ENCODE data around the gene LRRC74A.
A peak's percentile ranks its signal among the peaks of the same experiment; 100 is the strongest.

Gene LRRC74A

GRCh38 chr14:76826122-76826521, at the start of gene LRRC74A:
LRRC74A (plus strand) TSS chr14:76826408; CDS start chr14:76826698, 290 bp downstream.
- no peak for DNase-seq (ENCODE audit: low spot score)

- no peak for DNase-seq (ENCODE audit: low spot score)
These were observed 49.6 kb upstream of the LRRC74A start for GRCh38 chr14:76776428-76777251.

- DNase-seq (ENCODE audit: low spot score): no peak
These were observed 48.5 kb upstream of the LRRC74A start for GRCh38 chr14:76777721-76778120.

- no peak for DNase-seq (ENCODE audit: low spot score)
These were observed 47.5 kb upstream of the LRRC74A start for GRCh38 chr14:76778546-76779215.

GRCh38 chr14:76779221-76780057, 46.8 kb upstream of the LRRC74A start:
- no peak for DNase-seq (ENCODE audit: low spot score)

GRCh38 chr14:76780058-76780345, 46.2 kb upstream of the LRRC74A start:
- DNase-seq (ENCODE audit: low spot score): no peak

- DNase-seq (ENCODE audit: low spot score): no peak
These were observed 45.8 kb upstream of the LRRC74A start for GRCh38 chr14:76780360-76780759.

GRCh38 chr14:76780875-76781647, 45.1 kb upstream of the LRRC74A start:
- no peak for DNase-seq (ENCODE audit: low spot score)

GRCh38 chr14:76781648-76782051, 44.6 kb upstream of the LRRC74A start:
- DNase-seq (ENCODE audit: low spot score): no peak

GRCh38 chr14:76782115-76782884, 43.9 kb upstream of the LRRC74A start:
- no peak for DNase-seq (ENCODE audit: low spot score)

GRCh38 chr14:76782885-76783566, 43.2 kb upstream of the LRRC74A start:
- no peak for DNase-seq (ENCODE audit: low spot score)

GRCh38 chr14:76784266-76784874, 41.8 kb upstream of the LRRC74A start:
- DNase-seq (ENCODE audit: low spot score): no peak

- peak; percentile 90 for DNase-seq (ENCODE audit: low spot score)
These were observed 41.3 kb upstream of the LRRC74A start for GRCh38 chr14:76784881-76785280.

GRCh38 chr14:76786601-76787000, 39.6 kb upstream of the LRRC74A start:
- DNase-seq (ENCODE audit: low spot score): no peak

GRCh38 chr14:76792422-76792821, 33.8 kb upstream of the LRRC74A start:
- DNase-seq (ENCODE audit: low spot score): no peak

GRCh38 chr14:76793324-76793723, 32.9 kb upstream of the LRRC74A start:
- no peak for DNase-seq (ENCODE audit: low spot score)

- no peak for DNase-seq (ENCODE audit: low spot score)
These were observed 32.3 kb upstream of the LRRC74A start for GRCh38 chr14:76793956-76794355.

GRCh38 chr14:76806446-76806845, 19.8 kb upstream of the LRRC74A start:
- DNase-seq (ENCODE audit: low spot score): no peak

GRCh38 chr14:76808011-76808410, 18.2 kb upstream of the LRRC74A start:
- DNase-seq (ENCODE audit: low spot score): no peak

- DNase-seq (ENCODE audit: low spot score): no peak
These were observed 17.2 kb upstream of the LRRC74A start for GRCh38 chr14:76808990-76809389.

Data from AG08396 (cell line).